ENCODE measurements around the gene PRR11. TPM values are rescaled to one million over a fixed set of nuclear protein-coding genes. Genes with fewer than 3 reads are reported as not detected.
"Not testable (repeated sequence)": the region's sequence is repeated elsewhere in the genome, so short reads cannot be mapped to it uniquely, and the experiment has no call there.

Gene PRR11
- total and polyA plus RNA-seq, 9 donors: 4.2 to 20.5 (median 14.2) TPM

GRCh38 chr17:59172436-59173004 lies 17.0 kb downstream of the PRR11 start:
- H3K27ac ChIP-seq (ENCODE audit: low read length): no peak overlapping the region
- H3K4me1 ChIP-seq (ENCODE audit: control insufficient read depth, insufficient read depth, low read length): no peaks in the 10 kb centered on the region
- DNase-seq: no peak
- no peak overlapping the region for H3K4me3 ChIP-seq (ENCODE audit: low read length)
- no peaks in the 10 kb centered on the region for H3K27me3 ChIP-seq (ENCODE audit: control insufficient read depth, insufficient read depth, low read length)
- no peaks in the 10 kb centered on the region for H3K9me3 ChIP-seq (replicated peaks; ENCODE audit: control insufficient read depth, low read depth, low read length)
- WGBS (ENCODE audit: insufficient coverage): 96% methylated on average over 29 of the region's 33 CpGs
- peaks cover 24% of the 10 kb centered on the region for H3K36me3 ChIP-seq (ENCODE audit: control insufficient read depth, insufficient read depth, low read length)

- no peaks in the 10 kb centered on the region for H3K4me1 ChIP-seq (ENCODE audit: control insufficient read depth, insufficient read depth, low read length)
- H3K27ac ChIP-seq (ENCODE audit: low read length): no peak overlapping the region
- H3K36me3 ChIP-seq (ENCODE audit: control insufficient read depth, insufficient read depth, low read length): peaks cover 24% of the 10 kb centered on the region
- WGBS (ENCODE audit: insufficient coverage): 97% methylated on average over 7 of the region's 11 CpGs
- no peaks in the 10 kb centered on the region for H3K27me3 ChIP-seq (ENCODE audit: control insufficient read depth, insufficient read depth, low read length)
- no peak for DNase-seq
- no peak overlapping the region for H3K4me3 ChIP-seq (ENCODE audit: low read length)
- H3K9me3 ChIP-seq (replicated peaks; ENCODE audit: control insufficient read depth, low read depth, low read length): no peaks in the 10 kb centered on the region
These were observed 19.1 kb downstream of the PRR11 start for GRCh38 chr17:59174671-59175070.

GRCh38 chr17:59175076-59175475 lies 19.5 kb downstream of the PRR11 start:
- 99% methylated on average over 7 of the region's 7 CpGs for WGBS (ENCODE audit: insufficient coverage)
- DNase-seq: no peak
- Histone ChIP-seq H3K4me3 (ENCODE audit: low read length) (no peak overlapping the region), H3K27me3 (ENCODE audit: control insufficient read depth, insufficient read depth, low read length) (no peaks in the 10 kb centered on the region), H3K27ac (ENCODE audit: low read length) (no peak overlapping the region), H3K36me3 (ENCODE audit: control insufficient read depth, insufficient read depth, low read length) (peaks cover 24% of the 10 kb centered on the region), H3K4me1 (ENCODE audit: control insufficient read depth, insufficient read depth, low read length) (no peaks in the 10 kb centered on the region), H3K9me3 (replicated peaks; ENCODE audit: control insufficient read depth, low read depth, low read length) (no peaks in the 10 kb centered on the region)

GRCh38 chr17:59178266-59178985 lies 22.9 kb downstream of the PRR11 start:
- Histone ChIP-seq H3K36me3 (ENCODE audit: control insufficient read depth, insufficient read depth, low read length) (peaks cover 14% of the 10 kb centered on the region), H3K4me1 (ENCODE audit: control insufficient read depth, insufficient read depth, low read length) (no peaks in the 10 kb centered on the region), H3K9me3 (replicated peaks; ENCODE audit: control insufficient read depth, low read depth, low read length) (no peaks in the 10 kb centered on the region), H3K27me3 (ENCODE audit: control insufficient read depth, insufficient read depth, low read length) (no peaks in the 10 kb centered on the region), H3K27ac (ENCODE audit: low read length) (no peak overlapping the region), H3K4me3 (ENCODE audit: low read length) (no peak overlapping the region)
- WGBS (ENCODE audit: insufficient coverage): 69% methylated on average over 3 of the region's 7 CpGs
- DNase-seq: no peak

GRCh38 chr17:59179601-59180000 lies 24.1 kb downstream of the PRR11 start:
- not testable (repeated sequence) for H3K27me3 ChIP-seq (ENCODE audit: control insufficient read depth, insufficient read depth, low read length); H3K36me3 ChIP-seq (ENCODE audit: control insufficient read depth, insufficient read depth, low read length); DNase-seq; H3K9me3 ChIP-seq (replicated peaks; ENCODE audit: control insufficient read depth, low read depth, low read length); H3K4me3 ChIP-seq (ENCODE audit: low read length); H3K4me1 ChIP-seq (ENCODE audit: control insufficient read depth, insufficient read depth, low read length); H3K27ac ChIP-seq (ENCODE audit: low read length)
- WGBS (ENCODE audit: insufficient coverage): 87% methylated on average over 8 of the region's 11 CpGs

GRCh38 chr17:59180626-59181025 lies 25.1 kb downstream of the PRR11 start:
- H3K27me3 ChIP-seq (ENCODE audit: control insufficient read depth, insufficient read depth, low read length): no peaks in the 10 kb centered on the region
- H3K4me1 ChIP-seq (ENCODE audit: control insufficient read depth, insufficient read depth, low read length): no peaks in the 10 kb centered on the region
- H3K36me3 ChIP-seq (ENCODE audit: control insufficient read depth, insufficient read depth, low read length): peaks cover under 1% of the 10 kb centered on the region
- no peaks in the 10 kb centered on the region for H3K9me3 ChIP-seq (replicated peaks; ENCODE audit: control insufficient read depth, low read depth, low read length)
- no peak for DNase-seq
- H3K4me3 ChIP-seq (ENCODE audit: low read length): no peak overlapping the region
- 90% methylated on average over 5 of the region's 9 CpGs for WGBS (ENCODE audit: insufficient coverage)
- no peak overlapping the region for H3K27ac ChIP-seq (ENCODE audit: low read length)

- Histone ChIP-seq H3K4me3 (ENCODE audit: low read length) (no peak overlapping the region), H3K9me3 (replicated peaks; ENCODE audit: control insufficient read depth, low read depth, low read length) (no peaks in the 10 kb centered on the region), H3K36me3 (ENCODE audit: control insufficient read depth, insufficient read depth, low read length) (no peaks in the 10 kb centered on the region), H3K4me1 (ENCODE audit: control insufficient read depth, insufficient read depth, low read length) (no peaks in the 10 kb centered on the region), H3K27me3 (ENCODE audit: control insufficient read depth, insufficient read depth, low read length) (no peaks in the 10 kb centered on the region), H3K27ac (ENCODE audit: low read length) (no peak overlapping the region)
- 96% methylated on average over 9 of the region's 9 CpGs for WGBS (ENCODE audit: insufficient coverage)
- DNase-seq: no peak
These were observed 25.9 kb downstream of the PRR11 start for GRCh38 chr17:59181481-59181880.

- no peak for DNase-seq
- Histone ChIP-seq H3K9me3 (replicated peaks; ENCODE audit: control insufficient read depth, low read depth, low read length) (no peaks in the 10 kb centered on the region), H3K36me3 (ENCODE audit: control insufficient read depth, insufficient read depth, low read length) (no peaks in the 10 kb centered on the region), H3K4me1 (ENCODE audit: control insufficient read depth, insufficient read depth, low read length) (no peaks in the 10 kb centered on the region), H3K27ac (ENCODE audit: low read length) (no peak overlapping the region), H3K27me3 (ENCODE audit: control insufficient read depth, insufficient read depth, low read length) (no peaks in the 10 kb centered on the region), H3K4me3 (ENCODE audit: low read length) (no peak overlapping the region)
These were observed 30.5 kb downstream of the PRR11 start for GRCh38 chr17:59185997-59186396.

GRCh38 chr17:59186850-59187249 lies 31.3 kb downstream of the PRR11 start:
- Histone ChIP-seq H3K4me3 (ENCODE audit: low read length) (no peak overlapping the region), H3K9me3 (replicated peaks; ENCODE audit: control insufficient read depth, low read depth, low read length) (no peaks in the 10 kb centered on the region), H3K27ac (ENCODE audit: low read length) (no peak overlapping the region), H3K27me3 (ENCODE audit: control insufficient read depth, insufficient read depth, low read length) (no peaks in the 10 kb centered on the region), H3K4me1 (ENCODE audit: control insufficient read depth, insufficient read depth, low read length) (no peaks in the 10 kb centered on the region), H3K36me3 (ENCODE audit: control insufficient read depth, insufficient read depth, low read length) (peaks cover 4% of the 10 kb centered on the region)
- no peak for DNase-seq
- WGBS (ENCODE audit: insufficient coverage): no CpG with 5 or more reads among the region's 3 CpGs

- Histone ChIP-seq H3K9me3 (replicated peaks; ENCODE audit: control insufficient read depth, low read depth, low read length) (no peaks in the 10 kb centered on the region), H3K27ac (ENCODE audit: low read length) (no peak overlapping the region), H3K4me1 (ENCODE audit: control insufficient read depth, insufficient read depth, low read length) (no peaks in the 10 kb centered on the region), H3K36me3 (ENCODE audit: control insufficient read depth, insufficient read depth, low read length) (peaks cover 15% of the 10 kb centered on the region), H3K27me3 (ENCODE audit: control insufficient read depth, insufficient read depth, low read length) (no peaks in the 10 kb centered on the region), H3K4me3 (ENCODE audit: low read length) (no peak overlapping the region)
- DNase-seq: no peak
- no CpG with 5 or more reads among the region's 2 CpGs for WGBS (ENCODE audit: insufficient coverage)
These were observed 35.3 kb downstream of the PRR11 start for GRCh38 chr17:59190806-59191205.

Data from muscle of leg (tissue), 11 donors.